Measurements from ENCODE around the gene RRP9. TPM values are rescaled to one million over a fixed set of nuclear protein-coding genes. Genes with fewer than 3 reads are reported as not detected.
A peak's percentile ranks its signal among the peaks of the same experiment; 100 is the strongest.

Gene RRP9
- total RNA-seq, 1 experiment from 2014 or later: 32.3 TPM

- CTCF ChIA-PET: no interaction called here
- POLR2A ChIA-PET (ENCODE audit: low non-redundant PET): no interaction called here
- intact Hi-C loops (cut with micrococcal nuclease; ENCODE audit: unreplicated experiment): no loop called here
- Histone ChIP-seq H3K4me3 (ENCODE audit: low read depth, low read length, poor library complexity, severe bottlenecking) (no peak overlapping the region), H3K36me3 (ENCODE audit: insufficient read depth, low read length, poor library complexity, severe bottlenecking) (no peaks in the 10 kb centered on the region), H3K27me3 (replicated peaks; ENCODE audit: insufficient read depth, low read depth, low read length, poor library complexity) (no peaks in the 10 kb centered on the region), H3K9me3 (ENCODE audit: low read depth, low read length, poor library complexity, severe bottlenecking) (no peaks in the 10 kb centered on the region), H3K27ac (ENCODE audit: low read depth, low read length, poor library complexity, severe bottlenecking) (no peak overlapping the region), H3K4me1 (ENCODE audit: insufficient read depth, low read length, poor library complexity, severe bottlenecking) (peaks cover 6% of the 10 kb centered on the region)
- TF ChIP-seq EZH2 (IDR thresholded peaks at IDR 0.05; ENCODE audit: borderline replicate concordance, low read depth, low read length, poor library complexity, severe bottlenecking): no peak
- TF ChIP-seq, protein P1, sequence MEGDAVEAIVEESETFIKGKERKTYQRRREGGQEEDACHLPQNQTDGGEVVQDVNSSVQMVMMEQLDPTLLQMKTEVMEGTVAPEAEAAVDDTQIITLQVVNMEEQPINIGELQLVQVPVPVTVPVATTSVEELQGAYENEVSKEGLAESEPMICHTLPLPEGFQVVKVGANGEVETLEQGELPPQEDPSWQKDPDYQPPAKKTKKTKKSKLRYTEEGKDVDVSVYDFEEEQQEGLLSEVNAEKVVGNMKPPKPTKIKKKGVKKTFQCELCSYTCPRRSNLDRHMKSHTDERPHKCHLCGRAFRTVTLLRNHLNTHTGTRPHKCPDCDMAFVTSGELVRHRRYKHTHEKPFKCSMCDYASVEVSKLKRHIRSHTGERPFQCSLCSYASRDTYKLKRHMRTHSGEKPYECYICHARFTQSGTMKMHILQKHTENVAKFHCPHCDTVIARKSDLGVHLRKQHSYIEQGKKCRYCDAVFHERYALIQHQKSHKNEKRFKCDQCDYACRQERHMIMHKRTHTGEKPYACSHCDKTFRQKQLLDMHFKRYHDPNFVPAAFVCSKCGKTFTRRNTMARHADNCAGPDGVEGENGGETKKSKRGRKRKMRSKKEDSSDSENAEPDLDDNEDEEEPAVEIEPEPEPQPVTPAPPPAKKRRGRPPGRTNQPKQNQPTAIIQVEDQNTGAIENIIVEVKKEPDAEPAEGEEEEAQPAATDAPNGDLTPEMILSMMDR (conservative IDR thresholded peaks at IDR 0.05; ENCODE audit: low read depth, low read length): no peak
- no TSS peak for BruUV-seq (replicated peaks)
- no peak for DNase-seq (ENCODE audit: low spot score)
Observed at GRCh38 chr3:51984269-51984647, 42.6 kb upstream of the RRP9 start.

- Histone ChIP-seq H3K27ac (ENCODE audit: low read depth, low read length, poor library complexity, severe bottlenecking) (peak overlapping the region; percentile 67), H3K27me3 (replicated peaks; ENCODE audit: insufficient read depth, low read depth, low read length, poor library complexity) (no peaks in the 10 kb centered on the region), H3K9me3 (ENCODE audit: low read depth, low read length, poor library complexity, severe bottlenecking) (no peaks in the 10 kb centered on the region), H3K36me3 (ENCODE audit: insufficient read depth, low read length, poor library complexity, severe bottlenecking) (no peaks in the 10 kb centered on the region), H3K4me3 (ENCODE audit: low read depth, low read length, poor library complexity, severe bottlenecking) (peak overlapping the region; percentile 47), H3K4me1 (ENCODE audit: insufficient read depth, low read length, poor library complexity, severe bottlenecking) (peaks cover 6% of the 10 kb centered on the region)
- POLR2A ChIA-PET (ENCODE audit: low non-redundant PET): no interaction called here
- TF ChIP-seq, protein P1 (conservative IDR thresholded peaks at IDR 0.05; ENCODE audit: low read depth, low read length): no peak
- no peak for TF ChIP-seq EZH2 (IDR thresholded peaks at IDR 0.05; ENCODE audit: borderline replicate concordance, low read depth, low read length, poor library complexity, severe bottlenecking)
- CTCF ChIA-PET: no interaction called here
- no peak for DNase-seq (ENCODE audit: low spot score)
- BruUV-seq (replicated peaks): TSS peak; percentile 91
- intact Hi-C loops (cut with micrococcal nuclease; ENCODE audit: unreplicated experiment): no loop called here
Observed at GRCh38 chr3:51983578-51984268, 42.0 kb upstream of the RRP9 start.

DNA sequence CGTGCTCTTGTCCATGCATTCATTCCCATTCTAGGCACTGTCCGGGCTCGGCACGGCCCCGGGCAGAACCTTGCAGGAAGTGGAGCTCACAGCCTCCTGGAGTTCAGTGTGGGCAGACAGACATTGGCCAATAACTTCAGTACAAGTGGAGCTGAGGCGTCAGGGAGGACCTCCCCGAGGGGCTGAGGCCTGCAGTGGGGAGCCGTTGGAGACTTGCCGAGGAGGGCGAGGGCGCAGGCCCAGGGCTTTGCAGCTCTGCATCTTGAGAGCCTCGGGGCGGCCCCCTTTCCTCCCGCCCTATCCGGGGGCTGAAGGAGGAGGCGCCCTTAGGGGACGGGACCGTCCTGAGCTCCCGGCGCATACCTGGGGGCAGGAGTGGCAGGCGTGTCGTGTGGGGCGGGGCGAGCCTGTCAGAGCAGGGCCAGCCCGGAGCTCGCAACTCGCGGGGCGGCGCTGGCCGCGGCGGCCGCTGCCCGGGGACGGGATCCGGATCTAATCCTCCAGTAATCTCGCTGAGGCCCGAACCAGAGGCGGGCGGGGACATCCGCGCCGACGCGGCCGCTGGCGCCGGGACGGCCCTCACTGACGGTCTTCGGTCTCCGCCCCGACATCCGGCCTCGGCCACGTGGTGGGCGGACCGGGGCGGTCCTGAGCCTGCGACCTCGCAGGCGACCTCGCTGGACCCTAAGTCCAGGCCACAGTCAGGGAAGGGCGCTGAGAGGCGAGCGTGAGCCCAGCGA, 41.3 kb upstream of the RRP9 start, which contains the start of gene ACY1:
ACY1 (plus strand) TSS at position 698 of the 740 bp plus-strand sequence. CDS start 530 bp downstream, outside the sequence.
- intact Hi-C loops (cut with micrococcal nuclease; ENCODE audit: unreplicated experiment): no loop called here
- ChIA-PET POLR2A (ENCODE audit: low non-redundant PET) (no interaction called here), CTCF (interaction anchor here (1.0 kb wide), 1 partner anchor 42 kb away, joined by 3 read pairs; the partner anchor contains the start of gene RRP9)
- no peak for TF ChIP-seq EZH2 (IDR thresholded peaks at IDR 0.05; ENCODE audit: borderline replicate concordance, low read depth, low read length, poor library complexity, severe bottlenecking)
- TF ChIP-seq, protein P1 (conservative IDR thresholded peaks at IDR 0.05; ENCODE audit: low read depth, low read length): no peak
- Histone ChIP-seq H3K27me3 (replicated peaks; ENCODE audit: insufficient read depth, low read depth, low read length, poor library complexity) (no peaks in the 10 kb centered on the region), H3K9me3 (ENCODE audit: low read depth, low read length, poor library complexity, severe bottlenecking) (no peaks in the 10 kb centered on the region), H3K4me1 (ENCODE audit: insufficient read depth, low read length, poor library complexity, severe bottlenecking) (peaks cover 6% of the 10 kb centered on the region), H3K4me3 (ENCODE audit: low read depth, low read length, poor library complexity, severe bottlenecking) (peak within 1 kb of the TSS; percentile 47), H3K27ac (ENCODE audit: low read depth, low read length, poor library complexity, severe bottlenecking) (peak within 1 kb of the TSS; percentile 67), H3K36me3 (ENCODE audit: insufficient read depth, low read length, poor library complexity, severe bottlenecking) (no peaks in the 10 kb centered on the region)
- peak; percentile 35 for DNase-seq (ENCODE audit: low spot score)
- BruUV-seq (replicated peaks): no TSS peak
